HepG2 (cell line): ENCODE data around the gene NUP62. TPM values are rescaled to one million over a fixed set of nuclear protein-coding genes. Genes with fewer than 3 reads are reported as not detected.
A peak's percentile ranks its signal among the peaks of the same experiment; 100 is the strongest.

Experiments used
- ARNT ChIP-seq: fragments of 450-650 bp; IDR thresholded peaks from 2 replicates; pipeline ENCODE4 v1.6.1; 2017
- CAMTA2 ChIP-seq: sonication (generic); formaldehyde crosslinking; IDR thresholded peaks from 2 replicates; pipeline ENCODE4 v1.4.0; 2020; ENCODE audit warnings: mild to moderate bottlenecking, missing genetic modification reagents, borderline replicate concordance
- CBX5 ChIP-seq: sonication (generic); formaldehyde crosslinking; IDR thresholded peaks from 2 replicates; pipeline ENCODE4 v1.4.0; 2020; ENCODE audit warnings: missing genetic modification reagents, borderline replicate concordance
- CSRNP2 ChIP-seq: sonication (generic); formaldehyde crosslinking; conservative IDR thresholded peaks from 2 replicates; pipeline ENCODE4 v1.8.0; 2022; ENCODE audit warnings: low read depth, missing genetic modification reagents
- DDIT3 ChIP-seq: sonication (generic); formaldehyde crosslinking; IDR thresholded peaks from 2 replicates; pipeline ENCODE4 v1.4.0; 2020; ENCODE audit warnings: mild to moderate bottlenecking, missing genetic modification reagents
- DR1 ChIP-seq: sonication (generic); formaldehyde crosslinking; IDR thresholded peaks from 2 replicates; pipeline ENCODE4 v1.8.0; 2021; ENCODE audit warnings: mild to moderate bottlenecking, missing genetic modification reagents, inconsistent platforms
- FOXA3 ChIP-seq: IDR thresholded peaks from 2 replicates; pipeline ENCODE4 v1.6.1; 2016; ENCODE audit warnings: missing genetic modification reagents, missing compliant biosample characterization
- MYC ChIP-seq: sonication (generic); formaldehyde crosslinking; IDR thresholded peaks from 2 replicates; pipeline ENCODE4 v1.9.0; 2021; ENCODE audit warnings: missing genetic modification reagents, borderline replicate concordance
- NCOR1 ChIP-seq: fragments of 200-600 bp; sonication (generic); IDR thresholded peaks from 2 replicates; pipeline ENCODE4 v1.7.0; 2017; ENCODE audit warnings: antibody characterized with exemption, low read length, borderline replicate concordance
- NFATC3 ChIP-seq: sonication (generic); formaldehyde crosslinking; IDR thresholded peaks from 2 replicates; pipeline ENCODE4 v1.5.1; 2020; ENCODE audit warnings: mild to moderate bottlenecking, missing genetic modification reagents
- PITX1 ChIP-seq: sonication (generic); formaldehyde crosslinking; IDR thresholded peaks from 2 replicates; pipeline ENCODE4 v1.5.1; 2020; ENCODE audit warnings: mild to moderate bottlenecking, missing genetic modification reagents
- TCF7 ChIP-seq: sonication (generic); IDR thresholded peaks from 2 replicates; pipeline ENCODE4 v1.6.1; 2016; ENCODE audit warnings: antibody characterized with exemption, low read depth
- TIGD3 ChIP-seq: sonication (generic); formaldehyde crosslinking; IDR thresholded peaks from 2 replicates; pipeline ENCODE4 v1.5.1; 2020; ENCODE audit warnings: mild to moderate bottlenecking, missing genetic modification reagents, borderline replicate concordance
- ZC3H4 ChIP-seq: sonication (generic); formaldehyde crosslinking; IDR thresholded peaks from 2 replicates; pipeline ENCODE4 v1.4.0; 2020; ENCODE audit warnings: missing genetic modification reagents, borderline replicate concordance
- ZFX ChIP-seq: sonication (generic); formaldehyde crosslinking; IDR thresholded peaks from 2 replicates; pipeline ENCODE4 v1.4.0; 2020; ENCODE audit warnings: mild to moderate bottlenecking, low read depth, missing genetic modification reagents, moderate library complexity
- ZFY ChIP-seq: sonication (generic); formaldehyde crosslinking; IDR thresholded peaks from 2 replicates; pipeline ENCODE4 v1.4.0; 2020; ENCODE audit warnings: missing genetic modification reagents
- ZMYM3 ChIP-seq: sonication (generic); formaldehyde crosslinking; IDR thresholded peaks from 2 replicates; pipeline ENCODE4 v1.5.1; 2020; ENCODE audit warnings: mild to moderate bottlenecking, missing genetic modification reagents
- ZNF124 ChIP-seq: sonication (generic); formaldehyde crosslinking; IDR thresholded peaks from 2 replicates; pipeline ENCODE4 v1.4.0; 2020; ENCODE audit warnings: missing genetic modification reagents
- ZNF292 ChIP-seq: sonication (generic); formaldehyde crosslinking; IDR thresholded peaks from 2 replicates; pipeline ENCODE4 v1.8.1; 2022; ENCODE audit warnings: mild to moderate bottlenecking, low read depth, missing genetic modification reagents, borderline replicate concordance
- ZNF33A ChIP-seq: sonication (generic); formaldehyde crosslinking; IDR thresholded peaks from 2 replicates; pipeline ENCODE4 v1.5.1; 2020; ENCODE audit warnings: missing genetic modification reagents, mild to moderate bottlenecking, moderate library complexity, borderline replicate concordance
- ZNF547 ChIP-seq: sonication (generic); formaldehyde crosslinking; IDR thresholded peaks from 2 replicates; pipeline ENCODE4 v1.5.1; 2020; ENCODE audit warnings: mild to moderate bottlenecking, missing genetic modification reagents
- ZNF616 ChIP-seq: sonication (generic); formaldehyde crosslinking; IDR thresholded peaks from 2 replicates; pipeline ENCODE4 v1.5.0; 2020; ENCODE audit warnings: low read depth, mild to moderate bottlenecking, missing genetic modification reagents
- ZNF691 ChIP-seq: sonication (generic); formaldehyde crosslinking; IDR thresholded peaks from 2 replicates; pipeline ENCODE4 v1.4.0; 2020; ENCODE audit warnings: missing genetic modification reagents, low read depth, mild to moderate bottlenecking, borderline replicate concordance
- ZNF75D ChIP-seq: sonication (generic); formaldehyde crosslinking; IDR thresholded peaks from 2 replicates; pipeline ENCODE4 v1.8.1; 2023; ENCODE audit warnings: missing genetic modification reagents, mild to moderate bottlenecking, borderline replicate concordance
- ZNF883 ChIP-seq: sonication (generic); formaldehyde crosslinking; IDR thresholded peaks from 2 replicates; pipeline ENCODE4 v1.5.1; 2020; ENCODE audit warnings: mild to moderate bottlenecking, missing genetic modification reagents; ENCODE audit errors: not compliant biosample characterization
- ZSCAN20 ChIP-seq: sonication (generic); formaldehyde crosslinking; IDR thresholded peaks from 2 replicates; pipeline ENCODE4 v1.4.0; 2020; ENCODE audit warnings: missing genetic modification reagents, mild to moderate bottlenecking, borderline replicate concordance
- polyA plus RNA-seq, 8 experiments: library from polyadenylated mRNA; depleted of rRNA in 3 of 8; stranded (reverse) in 7 of 8; unstranded in 1 of 8; fragments of >200 nt; fragmentation: Illumina TruSeq in 4 of 8; extraction: Trizol in 4 of 8; gene quantifications; 2 replicates each; pipeline versions ENCODE4 v1.2.1 to v1.2.3, GENCODE V29; 2011 to 2016; ENCODE audit warnings: low read depth in 4 of 8, missing spikeins in 1 of 8, mixed read lengths in 1 of 8; ENCODE audit not compliant: insufficient read depth in 1 of 8
- total RNA-seq, 5 experiments: library from RNA; depleted of rRNA; stranded (reverse); fragments of >200 nt; fragmentation: Illumina TruSeq; extraction: Trizol; gene quantifications; 2 replicates each; pipeline ENCODE4 v1.2.3, GENCODE V29; 2016; ENCODE audit warnings: low read depth in 1 of 5
- TF ChIP-seq, protein P1 (sequence below): sonication (generic); formaldehyde crosslinking; IDR thresholded peaks from 2 replicates; pipeline ENCODE4 v1.9.0; 2022; ENCODE audit warnings: missing genetic modification reagents, mild to moderate bottlenecking, borderline replicate concordance

The NUP62 gene
- total and polyA plus RNA-seq, 2 of the 13 experiments (the other 11 are each of a cell fraction or from before 2014, with no cell fraction given) = 16.5 to 41.5 TPM

DNA sequence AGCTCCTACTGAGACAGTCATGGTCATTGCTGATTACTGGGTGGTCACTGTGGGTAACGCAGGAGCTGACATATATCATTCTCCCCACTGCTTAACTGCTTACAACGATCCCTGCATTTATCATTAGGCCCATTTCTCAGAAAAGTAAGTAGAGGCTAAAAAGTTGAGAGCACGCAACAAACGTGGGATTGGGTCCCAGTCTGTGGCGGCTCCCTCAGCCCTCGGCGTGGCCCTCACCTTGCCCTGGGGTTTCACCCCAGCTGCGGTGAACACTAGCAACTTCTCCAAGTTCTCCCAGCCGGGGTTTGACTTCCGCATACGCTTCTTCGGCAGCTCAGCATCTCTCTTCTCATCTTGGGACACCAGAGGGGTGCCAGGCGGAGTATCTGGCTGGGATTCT lies 64.4 kb downstream of the NUP62 start (continued):
- TF ChIP-seq, protein P1, sequence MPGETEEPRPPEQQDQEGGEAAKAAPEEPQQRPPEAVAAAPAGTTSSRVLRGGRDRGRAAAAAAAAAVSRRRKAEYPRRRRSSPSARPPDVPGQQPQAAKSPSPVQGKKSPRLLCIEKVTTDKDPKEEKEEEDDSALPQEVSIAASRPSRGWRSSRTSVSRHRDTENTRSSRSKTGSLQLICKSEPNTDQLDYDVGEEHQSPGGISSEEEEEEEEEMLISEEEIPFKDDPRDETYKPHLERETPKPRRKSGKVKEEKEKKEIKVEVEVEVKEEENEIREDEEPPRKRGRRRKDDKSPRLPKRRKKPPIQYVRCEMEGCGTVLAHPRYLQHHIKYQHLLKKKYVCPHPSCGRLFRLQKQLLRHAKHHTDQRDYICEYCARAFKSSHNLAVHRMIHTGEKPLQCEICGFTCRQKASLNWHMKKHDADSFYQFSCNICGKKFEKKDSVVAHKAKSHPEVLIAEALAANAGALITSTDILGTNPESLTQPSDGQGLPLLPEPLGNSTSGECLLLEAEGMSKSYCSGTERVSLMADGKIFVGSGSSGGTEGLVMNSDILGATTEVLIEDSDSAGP = peak; percentile 36; the same call in 1 of the 2 replicates
- TF ChIP-seq ARNT (no peak), TIGD3 (CRISPR knock-in tag) (no peak), PITX1 (CRISPR knock-in tag) (no peak), ZNF547 (CRISPR knock-in tag) (0 out of 2 replicates have a peak, but pooled peaks have one; percentile 17), CBX5 (no peak), ZNF616 (CRISPR knock-in tag) (no peak), ZMYM3 (CRISPR knock-in tag) (peak; percentile 54; the same call in 1 of the 2 replicates), ZFX (CRISPR knock-in tag) (no peak), ZNF883 (CRISPR knock-in tag) (no peak), MYC (no peak), ZSCAN20 (CRISPR knock-in tag) (no peak), ZNF33A (CRISPR knock-in tag) (no peak), DDIT3 (CRISPR knock-in tag) (no peak), TCF7 (no peak), ZFY (CRISPR knock-in tag) (no peak), CSRNP2 (CRISPR knock-in tag) (no peak), NFATC3 (CRISPR knock-in tag) (no peak), ZC3H4 (no peak), ZNF691 (CRISPR knock-in tag) (no peak), ZNF292 (CRISPR knock-in tag) (no peak), DR1 (CRISPR knock-in tag) (no peak), ZNF124 (CRISPR knock-in tag) (no peak), ZNF75D (CRISPR knock-in tag) (no peak), CAMTA2 (CRISPR knock-in tag) (no peak), FOXA3 (no peak), NCOR1 (no peak)
